Measurements from ENCODE around the gene PCBP3. TPM values are rescaled to one million over a fixed set of nuclear protein-coding genes. Genes with fewer than 3 reads are reported as not detected.
"Not testable (repeated sequence)": the region's sequence is repeated elsewhere in the genome, so short reads cannot be mapped to it uniquely, and the experiment has no call there.

The PCBP3 gene
- total RNA-seq, 2 experiments from 2014 or later, result 3.4 to 3.8 TPM

DNA sequence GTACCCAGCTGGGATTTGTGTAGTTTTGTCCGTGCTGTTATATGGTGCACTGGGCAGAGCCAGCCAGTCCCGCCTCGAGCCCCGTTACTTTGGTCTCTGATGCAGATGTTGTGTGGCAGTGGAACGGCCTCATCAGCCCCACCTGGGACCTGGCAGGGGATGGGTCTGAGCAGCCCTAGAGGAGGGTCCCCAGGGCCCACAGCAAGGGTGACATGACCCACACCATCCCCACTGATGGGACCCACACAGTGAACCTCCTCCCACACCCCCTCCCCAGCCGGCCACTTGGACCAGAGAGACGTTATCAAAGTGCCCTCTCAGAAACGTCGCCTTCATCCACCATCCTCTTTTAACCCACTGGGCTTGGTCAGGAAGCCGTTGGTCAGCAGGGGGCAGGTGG lies 42.0 kb upstream of the PCBP3 start:
- Histone ChIP-seq H3K27ac (ENCODE audit: low read depth in 1 of 2, low read length in 2 of 2) (no peak overlapping the region), H3K4me3 (ENCODE audit: low read length) (no peak overlapping the region), H3K27me3 (ENCODE audit: control insufficient read depth in 1 of 2, insufficient read depth in 2 of 2, low read length in 2 of 2) (no peaks in the 10 kb centered on the region), H3K4me1 (ENCODE audit: insufficient read depth, low read length) (peaks cover 6% of the 10 kb centered on the region), H3K9me3 (ENCODE audit: control insufficient read depth in 1 of 2, insufficient read depth in 1 of 2, low read length in 2 of 2) (peaks cover 22% of the 10 kb centered on the region in 2 experiments), H3K36me3 (ENCODE audit: insufficient read depth, low read length) (no peaks in the 10 kb centered on the region)
- ATAC-seq (ENCODE audit: poor library complexity) (no peak), DNase-seq (no peak)
- Mint-ChIP-seq H3K4me3 (no peak overlapping the region), H3K27ac (no peak overlapping the region), H3K9me3 (peaks cover 11% of the 10 kb centered on the region), H3K4me1 (ENCODE audit: low read depth) (peaks cover 6% of the 10 kb centered on the region), H3K27me3 (no peaks in the 10 kb centered on the region), H3K36me3 (ENCODE audit: low read depth) (no peaks in the 10 kb centered on the region)
- TF ChIP-seq, protein P1, sequence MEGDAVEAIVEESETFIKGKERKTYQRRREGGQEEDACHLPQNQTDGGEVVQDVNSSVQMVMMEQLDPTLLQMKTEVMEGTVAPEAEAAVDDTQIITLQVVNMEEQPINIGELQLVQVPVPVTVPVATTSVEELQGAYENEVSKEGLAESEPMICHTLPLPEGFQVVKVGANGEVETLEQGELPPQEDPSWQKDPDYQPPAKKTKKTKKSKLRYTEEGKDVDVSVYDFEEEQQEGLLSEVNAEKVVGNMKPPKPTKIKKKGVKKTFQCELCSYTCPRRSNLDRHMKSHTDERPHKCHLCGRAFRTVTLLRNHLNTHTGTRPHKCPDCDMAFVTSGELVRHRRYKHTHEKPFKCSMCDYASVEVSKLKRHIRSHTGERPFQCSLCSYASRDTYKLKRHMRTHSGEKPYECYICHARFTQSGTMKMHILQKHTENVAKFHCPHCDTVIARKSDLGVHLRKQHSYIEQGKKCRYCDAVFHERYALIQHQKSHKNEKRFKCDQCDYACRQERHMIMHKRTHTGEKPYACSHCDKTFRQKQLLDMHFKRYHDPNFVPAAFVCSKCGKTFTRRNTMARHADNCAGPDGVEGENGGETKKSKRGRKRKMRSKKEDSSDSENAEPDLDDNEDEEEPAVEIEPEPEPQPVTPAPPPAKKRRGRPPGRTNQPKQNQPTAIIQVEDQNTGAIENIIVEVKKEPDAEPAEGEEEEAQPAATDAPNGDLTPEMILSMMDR (IDR thresholded peaks at IDR 0.05), result no peak
- intact Hi-C loops (cut with DNase I, micrococcal nuclease), result no loop called here
- CTCF ChIA-PET, result no interaction called here
- POLR2A ChIA-PET, result no interaction called here

DNA sequence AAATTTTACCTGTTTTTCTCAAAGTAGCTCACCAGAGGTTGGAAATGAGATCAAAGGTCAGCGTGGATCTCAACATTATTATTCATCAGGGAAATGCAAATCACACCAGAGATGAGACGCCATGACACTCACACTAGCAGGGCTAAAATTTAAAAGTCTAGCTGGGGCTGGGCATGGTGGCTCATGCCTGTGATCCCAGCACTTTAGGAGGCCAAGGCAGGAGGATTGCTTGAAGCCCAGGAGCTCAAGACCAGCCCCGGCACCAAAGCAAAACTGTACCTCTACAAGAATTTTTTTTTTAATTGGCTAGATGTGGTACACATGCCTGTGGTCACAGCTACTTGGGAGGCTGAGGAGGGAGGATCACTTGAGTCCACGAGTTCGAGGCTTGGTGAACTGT lies 41.4 kb upstream of the PCBP3 start:
- POLR2A ChIA-PET, result no interaction called here
- CTCF ChIA-PET, result no interaction called here
- no peaks in the 10 kb centered on the region for H3K36me3 Mint-ChIP-seq (ENCODE audit: low read depth)
- Histone ChIP-seq H3K27me3 (ENCODE audit: control insufficient read depth in 1 of 2, insufficient read depth in 2 of 2, low read length in 2 of 2) (no peaks in the 10 kb centered on the region), H3K4me3 (ENCODE audit: low read length) (no peak overlapping the region), H3K36me3 (ENCODE audit: insufficient read depth, low read length) (no peaks in the 10 kb centered on the region), H3K27ac (ENCODE audit: low read depth in 1 of 2, low read length in 2 of 2) (no peak overlapping the region), H3K4me1 (ENCODE audit: insufficient read depth, low read length) (peaks cover 4% of the 10 kb centered on the region), H3K9me3 (ENCODE audit: control insufficient read depth in 1 of 2, insufficient read depth in 1 of 2, low read length in 2 of 2) (peaks cover 22% of the 10 kb centered on the region in 2 experiments)
- ATAC-seq (ENCODE audit: poor library complexity) (no peak), DNase-seq (no peak)
- TF ChIP-seq, protein P1 (IDR thresholded peaks at IDR 0.05), result no peak
- intact Hi-C loops (cut with DNase I, micrococcal nuclease), result no loop called here
- no peaks in the 10 kb centered on the region for H3K27me3 Mint-ChIP-seq
- H3K27ac Mint-ChIP-seq, result no peak overlapping the region
- H3K4me3 Mint-ChIP-seq, result no peak overlapping the region
- H3K9me3 Mint-ChIP-seq, result peaks cover 11% of the 10 kb centered on the region
- peaks cover 3% of the 10 kb centered on the region for H3K4me1 Mint-ChIP-seq (ENCODE audit: low read depth)

DNA sequence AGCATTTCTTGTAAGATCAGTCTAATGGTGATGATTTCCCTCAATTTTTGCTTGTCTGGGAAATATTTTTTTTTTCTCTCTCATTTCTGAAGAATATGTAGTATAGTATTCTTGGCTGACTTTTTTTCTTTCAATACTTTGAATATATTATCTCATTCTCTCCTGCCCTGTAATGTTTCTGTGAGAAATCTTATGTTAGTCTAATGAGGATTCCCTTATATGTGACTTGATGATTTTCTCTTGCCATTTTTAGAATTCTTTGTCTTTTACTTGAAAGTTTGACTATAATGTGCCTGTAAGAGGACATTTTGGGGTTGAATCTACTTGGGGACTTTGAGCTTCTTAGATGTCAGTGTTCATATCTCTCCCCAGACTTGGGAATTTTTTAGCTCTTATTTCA lies 40.0 kb upstream of the PCBP3 start:
- H3K9me3 Mint-ChIP-seq, result peaks cover 11% of the 10 kb centered on the region
- Histone ChIP-seq H3K27me3 (ENCODE audit: control insufficient read depth in 1 of 2, insufficient read depth in 2 of 2, low read length in 2 of 2) (no peaks in the 10 kb centered on the region), H3K27ac (ENCODE audit: low read depth in 1 of 2, low read length in 2 of 2) (no peak overlapping the region), H3K4me3 (ENCODE audit: low read length) (no peak overlapping the region), H3K36me3 (ENCODE audit: insufficient read depth, low read length) (no peaks in the 10 kb centered on the region), H3K9me3 (ENCODE audit: control insufficient read depth in 1 of 2, insufficient read depth in 1 of 2, low read length in 2 of 2) (peaks cover 22% of the 10 kb centered on the region in 2 experiments), H3K4me1 (ENCODE audit: insufficient read depth, low read length) (peaks cover 15% of the 10 kb centered on the region)
- H3K36me3 Mint-ChIP-seq (ENCODE audit: low read depth), result no peaks in the 10 kb centered on the region
- DNase-seq (no peak), ATAC-seq (ENCODE audit: poor library complexity) (no peak)
- H3K27ac Mint-ChIP-seq, result no peak overlapping the region
- ChIA-PET POLR2A (no interaction called here), CTCF (no interaction called here)
- no peaks in the 10 kb centered on the region for H3K27me3 Mint-ChIP-seq
- intact Hi-C loops (cut with DNase I, micrococcal nuclease), result no loop called here
- peaks cover 14% of the 10 kb centered on the region for H3K4me1 Mint-ChIP-seq (ENCODE audit: low read depth)
- H3K4me3 Mint-ChIP-seq, result no peak overlapping the region
- TF ChIP-seq, protein P1 (IDR thresholded peaks at IDR 0.05), result no peak

DNA sequence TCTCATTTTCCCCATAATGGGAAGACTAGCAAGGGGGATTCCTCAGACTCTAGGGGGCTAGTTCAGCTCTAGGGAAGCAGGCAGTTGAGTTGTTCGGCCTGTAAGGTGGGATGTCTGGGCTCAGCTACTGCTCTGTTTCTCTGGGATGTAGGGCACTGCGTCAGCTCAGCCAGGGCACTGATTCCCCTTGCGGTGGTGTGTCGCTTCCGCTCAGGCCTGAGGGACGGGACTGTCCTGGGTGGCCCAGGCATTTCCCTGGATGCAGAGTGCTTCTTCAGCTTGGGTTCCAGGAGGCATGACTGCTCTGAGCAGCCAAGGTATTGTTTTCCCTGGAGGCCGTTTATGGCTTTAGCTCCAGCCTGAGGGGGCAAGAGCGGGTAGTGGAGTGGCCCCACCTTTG lies 38.8 kb upstream of the PCBP3 start:
- ATAC-seq (ENCODE audit: poor library complexity); H3K27ac Mint-ChIP-seq; intact Hi-C loops (cut with DNase I, micrococcal nuclease); DNase-seq; H3K27me3 Mint-ChIP-seq; H3K4me3 ChIP-seq (ENCODE audit: low read length); H3K27ac ChIP-seq (ENCODE audit: low read depth in 1 of 2, low read length in 2 of 2); H3K36me3 ChIP-seq (ENCODE audit: insufficient read depth, low read length); H3K27me3 ChIP-seq (ENCODE audit: control insufficient read depth in 1 of 2, insufficient read depth in 2 of 2, low read length in 2 of 2); H3K4me3 Mint-ChIP-seq; CTCF ChIA-PET; POLR2A ChIA-PET; H3K36me3 Mint-ChIP-seq (ENCODE audit: low read depth): not testable (repeated sequence)
- peaks cover 19% of the 10 kb centered on the region for H3K4me1 Mint-ChIP-seq (ENCODE audit: low read depth)
- Histone ChIP-seq H3K9me3 (ENCODE audit: control insufficient read depth in 1 of 2, insufficient read depth in 1 of 2, low read length in 2 of 2) (peaks cover 22% of the 10 kb centered on the region in 2 experiments), H3K4me1 (ENCODE audit: insufficient read depth, low read length) (peaks cover 25% of the 10 kb centered on the region)
- H3K9me3 Mint-ChIP-seq, result peaks cover 11% of the 10 kb centered on the region

All from CD4-positive, alpha-beta T cell (primary cell).